Endothelial cell (in vitro differentiated cells): ENCODE data around the gene ST7. TPM values are rescaled to one million over a fixed set of nuclear protein-coding genes. Genes with fewer than 3 reads are reported as not detected.
A peak's percentile ranks its signal among the peaks of the same experiment; 100 is the strongest.

ENCODE experiments used
- DNase-seq: peaks from one replicate; pipeline ENCODE4 v3.0.0; 2021; ENCODE audit warnings: low spot score
- H3K27ac Mint-ChIP-seq: one replicate; pipeline ENCODE4 v1.8.0; 2021; ENCODE audit warnings: mixed read lengths, inconsistent platforms; ENCODE audit not compliant: unreplicated experiment
- H3K27me3 Mint-ChIP-seq: one replicate; pipeline ENCODE4 v1.8.0; 2021; ENCODE audit warnings: mild to moderate bottlenecking, moderate library complexity, mixed read lengths, inconsistent platforms; ENCODE audit not compliant: unreplicated experiment
- H3K36me3 Mint-ChIP-seq: one replicate; pipeline ENCODE4 v1.8.0; 2021; ENCODE audit warnings: mild to moderate bottlenecking, low read depth, mixed read lengths, inconsistent platforms; ENCODE audit not compliant: unreplicated experiment
- H3K4me1 Mint-ChIP-seq: one replicate; pipeline ENCODE4 v1.8.0; 2021; ENCODE audit warnings: mild to moderate bottlenecking, mixed read lengths, inconsistent platforms; ENCODE audit not compliant: unreplicated experiment
- H3K4me3 Mint-ChIP-seq: one replicate; pipeline ENCODE4 v1.8.0; 2021; ENCODE audit warnings: mild to moderate bottlenecking, mixed read lengths, inconsistent platforms; ENCODE audit not compliant: unreplicated experiment
- H3K9me3 Mint-ChIP-seq: one replicate; pipeline ENCODE4 v1.8.0; 2021; ENCODE audit warnings: mixed read lengths, inconsistent platforms; ENCODE audit not compliant: unreplicated experiment
- total RNA-seq: library from RNA; stranded (reverse); fragmentation: NEBNext Ultra II Directional; extraction: Animal tissue kit (Norgen Biotek cat#: 25700); gene quantifications from one replicate; pipeline ENCODE4 v1.2.1, GENCODE V29; 2021; ENCODE audit not compliant: unreplicated experiment
- TF ChIP-seq, protein P1 (sequence below): fragments of 200-600 bp; sonication (generic); IDR thresholded peaks from one replicate; pipeline ENCODE4 v1.5.0; 2021; ENCODE audit warnings: antibody characterized with exemption; ENCODE audit not compliant: unreplicated experiment

The ST7 gene
- total RNA-seq, 1 donor from 2014 or later = 44.1 TPM

DNA sequence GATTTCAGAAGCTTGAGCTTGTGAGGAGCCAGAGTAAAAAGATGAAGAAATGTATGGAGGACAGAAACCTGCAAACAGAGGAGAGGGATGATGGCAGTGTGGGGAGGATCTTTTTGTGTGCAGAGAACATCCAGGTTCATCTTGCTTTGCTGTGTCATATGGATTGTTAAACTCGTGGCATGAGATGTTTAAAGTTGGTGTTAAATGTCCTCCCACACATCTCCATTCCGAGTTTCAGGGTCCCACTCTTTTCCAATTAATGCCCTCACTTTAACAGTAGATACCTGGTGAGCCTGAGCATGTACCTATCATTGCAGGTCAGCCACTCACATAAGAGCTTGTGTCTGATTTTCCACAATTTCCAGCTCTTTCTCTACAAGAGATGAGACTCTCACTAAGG lies 147.7 kb downstream of the ST7 start:
- H3K36me3 Mint-ChIP-seq = peaks cover 10% of the 10 kb centered on the region
- H3K27ac Mint-ChIP-seq = no peak overlapping the region
- H3K4me1 Mint-ChIP-seq = peaks cover 3% of the 10 kb centered on the region
- TF ChIP-seq, protein P1, sequence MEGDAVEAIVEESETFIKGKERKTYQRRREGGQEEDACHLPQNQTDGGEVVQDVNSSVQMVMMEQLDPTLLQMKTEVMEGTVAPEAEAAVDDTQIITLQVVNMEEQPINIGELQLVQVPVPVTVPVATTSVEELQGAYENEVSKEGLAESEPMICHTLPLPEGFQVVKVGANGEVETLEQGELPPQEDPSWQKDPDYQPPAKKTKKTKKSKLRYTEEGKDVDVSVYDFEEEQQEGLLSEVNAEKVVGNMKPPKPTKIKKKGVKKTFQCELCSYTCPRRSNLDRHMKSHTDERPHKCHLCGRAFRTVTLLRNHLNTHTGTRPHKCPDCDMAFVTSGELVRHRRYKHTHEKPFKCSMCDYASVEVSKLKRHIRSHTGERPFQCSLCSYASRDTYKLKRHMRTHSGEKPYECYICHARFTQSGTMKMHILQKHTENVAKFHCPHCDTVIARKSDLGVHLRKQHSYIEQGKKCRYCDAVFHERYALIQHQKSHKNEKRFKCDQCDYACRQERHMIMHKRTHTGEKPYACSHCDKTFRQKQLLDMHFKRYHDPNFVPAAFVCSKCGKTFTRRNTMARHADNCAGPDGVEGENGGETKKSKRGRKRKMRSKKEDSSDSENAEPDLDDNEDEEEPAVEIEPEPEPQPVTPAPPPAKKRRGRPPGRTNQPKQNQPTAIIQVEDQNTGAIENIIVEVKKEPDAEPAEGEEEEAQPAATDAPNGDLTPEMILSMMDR = no peak
- H3K9me3 Mint-ChIP-seq = no peaks in the 10 kb centered on the region
- H3K4me3 Mint-ChIP-seq = no peak overlapping the region
- H3K27me3 Mint-ChIP-seq = peaks cover 1% of the 10 kb centered on the region
- DNase-seq = no peak

DNA sequence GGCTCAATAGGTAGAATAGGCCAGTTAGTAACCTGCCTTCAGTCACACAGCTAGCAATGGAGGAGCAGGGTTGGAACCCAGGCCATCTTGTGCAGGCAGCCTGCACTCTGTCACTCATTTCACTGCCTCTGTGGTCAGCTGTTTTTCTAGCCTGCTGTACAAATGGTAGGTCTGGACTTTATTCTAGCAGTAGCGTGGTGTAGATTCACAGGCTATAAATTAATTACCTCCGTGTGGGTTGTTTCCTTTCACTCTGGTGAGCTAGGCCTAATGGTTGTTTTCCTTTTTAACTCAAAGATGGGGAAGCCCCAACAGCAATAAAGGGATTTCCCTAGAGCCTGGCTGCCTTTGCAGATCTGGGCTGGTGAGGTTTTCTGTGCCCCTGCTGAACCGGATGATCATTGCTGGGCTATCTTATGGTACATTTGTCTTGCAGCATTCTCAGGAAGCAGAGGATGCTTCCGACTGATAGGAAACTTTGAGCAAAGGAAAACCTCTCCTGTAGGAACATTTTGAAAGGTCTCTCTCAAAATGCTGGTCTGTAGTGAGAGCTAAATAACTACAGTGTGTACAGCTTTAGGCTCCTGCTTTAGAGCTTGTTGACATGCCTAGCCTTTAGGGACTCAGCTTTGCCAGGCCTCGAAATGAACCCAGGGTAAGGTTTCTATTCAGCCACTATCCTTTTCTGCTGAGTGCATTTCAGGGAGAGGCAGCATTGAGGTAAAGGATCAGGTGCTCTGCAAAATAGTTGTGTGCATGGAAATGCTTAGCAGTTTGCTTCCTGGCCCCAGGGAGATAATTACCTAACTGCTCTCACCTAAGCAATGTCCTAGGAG lies 157.4 kb downstream of the ST7 start:
- Mint-ChIP-seq H3K4me1 (peaks cover 36% of the 10 kb centered on the region), H3K27ac (peak overlapping the region; percentile 82), H3K36me3 (peaks cover 14% of the 10 kb centered on the region), H3K9me3 (no peaks in the 10 kb centered on the region), H3K27me3 (peaks cover 4% of the 10 kb centered on the region), H3K4me3 (no peak overlapping the region)
- TF ChIP-seq, protein P1 = no peak
- peak; percentile 12 for DNase-seq

DNA sequence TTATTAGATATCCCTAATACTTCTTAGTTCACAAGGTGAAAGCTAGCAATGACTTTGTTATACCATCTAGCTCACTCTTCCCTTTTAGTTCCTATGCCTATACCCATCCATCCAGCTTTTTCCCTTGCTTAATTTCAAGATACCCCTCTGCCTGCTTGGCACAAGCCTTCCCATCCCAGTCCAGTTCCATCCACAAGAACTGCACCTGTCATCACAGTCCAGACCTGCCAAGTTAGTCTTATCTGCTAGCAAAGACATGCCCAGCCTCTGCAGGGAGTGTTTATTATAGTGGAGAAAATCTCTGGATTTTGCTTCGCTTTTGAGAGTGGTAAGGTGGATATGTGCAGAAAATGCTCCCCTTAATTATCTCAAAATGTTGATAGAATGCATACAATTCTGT lies 158.2 kb downstream of the ST7 start:
- no peak overlapping the region for H3K4me3 Mint-ChIP-seq
- peaks cover 41% of the 10 kb centered on the region for H3K4me1 Mint-ChIP-seq
- H3K27ac Mint-ChIP-seq = peak overlapping the region; percentile 72
- peaks cover 4% of the 10 kb centered on the region for H3K27me3 Mint-ChIP-seq
- H3K36me3 Mint-ChIP-seq = peaks cover 15% of the 10 kb centered on the region
- no peaks in the 10 kb centered on the region for H3K9me3 Mint-ChIP-seq
- TF ChIP-seq, protein P1 = no peak
- DNase-seq = no peak

DNA sequence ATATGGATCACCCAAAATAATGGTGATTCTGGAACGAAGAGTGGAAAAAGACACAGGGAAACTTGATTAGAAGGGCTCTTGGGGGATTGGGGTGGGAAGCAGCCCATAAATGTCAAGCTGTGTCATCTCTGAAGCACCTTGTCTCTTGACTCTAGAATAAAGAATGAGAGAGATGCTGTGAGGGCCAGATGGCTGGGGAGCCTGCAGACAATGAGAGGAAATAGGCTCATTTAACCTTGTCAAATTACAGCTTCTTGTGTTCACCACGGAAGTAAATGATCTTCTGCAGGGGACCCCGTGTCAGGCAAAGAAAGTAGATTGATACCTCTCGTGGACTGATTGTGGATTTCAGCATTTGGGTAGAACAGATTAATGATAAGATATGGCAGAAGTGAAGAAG lies 159.3 kb downstream of the ST7 start:
- Mint-ChIP-seq H3K4me3 (peak overlapping the region; percentile 29), H3K4me1 (peaks cover 52% of the 10 kb centered on the region), H3K9me3 (no peaks in the 10 kb centered on the region), H3K27ac (peak overlapping the region; percentile 88), H3K27me3 (peaks cover 4% of the 10 kb centered on the region), H3K36me3 (peaks cover 15% of the 10 kb centered on the region)
- TF ChIP-seq, protein P1 = no peak
- no peak for DNase-seq

DNA sequence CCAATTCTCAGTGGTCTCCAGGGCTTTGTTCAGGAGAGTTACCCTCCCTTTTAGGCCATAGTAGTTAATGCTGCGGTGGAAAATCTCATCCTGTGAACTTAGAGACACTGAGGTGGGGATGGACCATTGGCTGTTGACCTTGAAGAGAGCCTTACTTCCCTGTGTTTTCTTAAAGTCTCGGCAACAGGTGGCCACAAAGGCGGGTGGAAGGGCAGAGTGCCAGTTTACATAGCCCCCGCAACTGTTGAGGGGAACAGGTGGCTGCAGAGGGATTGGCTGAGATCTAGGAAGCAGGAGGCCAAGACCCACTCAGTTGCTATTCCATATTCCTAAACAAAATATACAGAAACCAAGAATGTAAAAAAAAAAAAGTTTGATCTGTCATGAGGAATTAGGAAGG lies 160.6 kb downstream of the ST7 start:
- Mint-ChIP-seq H3K36me3 (peaks cover 11% of the 10 kb centered on the region), H3K4me3 (no peak overlapping the region), H3K27me3 (peaks cover 6% of the 10 kb centered on the region), H3K9me3 (no peaks in the 10 kb centered on the region), H3K27ac (no peak overlapping the region), H3K4me1 (peaks cover 62% of the 10 kb centered on the region)
- TF ChIP-seq, protein P1 = no peak
- no peak for DNase-seq
